ENCODE data around the gene PCLO.

- no peak for TF ChIP-seq CTCF (optimal IDR thresholded peaks at IDR 0.05 in 1 of 3, IDR thresholded peaks at IDR 0.05 in 1 of 3, conservative IDR thresholded peaks at IDR 0.05 in 1 of 3; ENCODE audit: extremely low read depth in 1 of 3, insufficient read depth in 2 of 3, low read length in 3 of 3)
- no peak for TF ChIP-seq EZH2 (IDR thresholded peaks at IDR 0.05; ENCODE audit: low read length)
Observed at GRCh38 chr7:82841828-82842227, 320.9 kb downstream of the PCLO start.

Data from keratinocyte (primary cell).